Mucosa of descending colon (tissue), 3 donors: ENCODE results near the gene LYSMD3. TPM values are rescaled to one million over a fixed set of nuclear protein-coding genes. Genes with fewer than 3 reads are reported as not detected.

ENCODE experiments used
- ATAC-seq: fragments of 200-7000 bp; cut with Tn5 transposase; one replicate; pipeline ENCODE4 v1.9.1; 2020; ENCODE audit warnings: mild to moderate bottlenecking, moderate library complexity
- DNase-seq, 3 donors: peaks; one replicate each; pipeline ENCODE4 v3.0.0-alpha.2; 2020
- H3K36me3 ChIP-seq: fragments of 200-600 bp; one replicate; pipeline ENCODE4 v1.8.0; 2021; ENCODE audit warnings: low read depth, mild to moderate bottlenecking
- H3K4me1 ChIP-seq: fragments of 200-600 bp; one replicate; pipeline ENCODE4 v1.8.0; 2021; ENCODE audit warnings: low read depth, mild to moderate bottlenecking
- H3K4me3 ChIP-seq: fragments of 200-600 bp; one replicate; pipeline ENCODE4 v1.8.0; 2021; ENCODE audit warnings: mild to moderate bottlenecking
- H3K9me3 ChIP-seq: fragments of 200-600 bp; one replicate; pipeline ENCODE4 v1.8.0; 2021; ENCODE audit warnings: mild to moderate bottlenecking
- CTCF ChIP-seq: fragments of 200-600 bp; IDR thresholded peaks from one replicate; pipeline ENCODE4 v1.8.0; 2022; ENCODE audit warnings: antibody characterized with exemption, mild to moderate bottlenecking
- intact Hi-C, 2 donors: fragments of 100-400 bp; cut with DNase I in 1 of 2; cut with micrococcal nuclease in 1 of 2; formaldehyde crosslinking; loops; one replicate each; pipeline versions ENCODE4 v1.11.0 to v1.11.1; 2022; cut with DNase I, micrococcal nuclease
- total RNA-seq, 3 donors: library from RNA; stranded (reverse); fragmentation: NEBNext Ultra II Directional in 2 of 3; extraction: Animal tissue kit (Norgen Biotek cat#: 25700) in 2 of 3; gene quantifications; one replicate each; pipeline versions ENCODE4 v1.2.1 to v1.2.4, GENCODE V29; 2021 to 2023
- donor health status: DM: no; HTN: no; CAD: no; lungs with moderate emphysema.
- donor health status: DM: no; HTN: no; CAD: no.
- donor health status: DM: no; HTN: yes; CAD: no.

The LYSMD3 gene
- total RNA-seq, 3 donors from 2014 or later, result 20.1 to 25.1 (median 23.1) TPM

DNA sequence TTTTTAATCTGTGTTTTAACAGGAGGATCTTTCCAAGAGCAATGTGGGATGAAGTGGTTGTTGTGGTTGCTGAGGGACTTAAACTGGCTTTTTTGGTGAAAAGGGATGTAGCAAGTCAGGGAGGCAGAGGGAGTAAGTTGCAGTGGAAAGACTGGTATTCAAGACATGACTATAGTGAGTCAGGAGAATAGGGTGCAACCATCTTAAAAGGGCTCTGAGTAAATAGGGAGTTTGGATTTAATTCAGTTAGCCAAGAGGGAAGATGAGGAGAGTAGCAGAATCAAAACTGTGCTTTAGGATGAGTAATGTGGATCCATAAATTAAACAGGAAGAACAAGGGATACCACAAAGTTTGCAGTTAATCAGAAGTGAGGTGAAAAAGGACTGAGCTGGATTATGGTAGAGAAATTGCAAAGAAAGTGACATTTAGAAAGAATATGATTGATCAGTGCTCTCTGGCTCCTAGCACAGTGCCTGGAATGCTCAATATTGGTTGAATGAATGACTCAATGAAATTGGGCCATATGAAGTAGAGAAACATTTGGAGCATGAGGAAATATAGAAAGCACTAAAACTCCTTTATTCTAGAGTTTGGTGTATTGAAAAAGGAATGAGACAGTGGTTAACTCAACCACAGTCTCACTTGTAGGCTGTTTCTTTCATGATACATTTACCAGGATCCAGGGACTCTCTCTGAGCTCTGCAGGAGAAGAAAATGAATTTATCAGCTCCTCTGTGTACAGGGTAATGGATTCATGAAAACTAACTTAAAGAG is 49.6 kb downstream of the LYSMD3 start:
- ATAC-seq (no peak), DNase-seq (no peak)
- Histone ChIP-seq H3K4me3 (no peak overlapping the region), H3K36me3 (no peaks in the 10 kb centered on the region), H3K4me1 (peaks cover 7% of the 10 kb centered on the region), H3K9me3 (no peaks in the 10 kb centered on the region)
- intact Hi-C loops, result no loop called here
- no peak for TF ChIP-seq CTCF

GRCh38 chr5:90477621-90478215 is 51.7 kb downstream of the LYSMD3 start:
- Histone ChIP-seq H3K4me3 (no peak overlapping the region), H3K36me3 (no peaks in the 10 kb centered on the region)
- no peak for TF ChIP-seq CTCF

GRCh38 chr5:90477073-90477472 is 52.3 kb downstream of the LYSMD3 start:
- ATAC-seq, result no peak

More at GRCh38 chr5:90477621-90478215, 51.7 kb downstream of the LYSMD3 start:
- intact Hi-C loops, result no loop called here
- no peak for ATAC-seq
- H3K9me3 ChIP-seq, result no peaks in the 10 kb centered on the region
- no peak for DNase-seq
- H3K4me1 ChIP-seq, result peaks cover 7% of the 10 kb centered on the region

GRCh38 chr5:90476391-90476790 is 53.0 kb downstream of the LYSMD3 start:
- no peaks in the 10 kb centered on the region for H3K9me3 ChIP-seq
- no peak for ATAC-seq

More at GRCh38 chr5:90477073-90477472, 52.3 kb downstream of the LYSMD3 start:
- intact Hi-C loops, result no loop called here
- H3K4me1 ChIP-seq, result peaks cover 7% of the 10 kb centered on the region
- no peak for TF ChIP-seq CTCF
- no peak overlapping the region for H3K4me3 ChIP-seq
- no peak for DNase-seq
- no peaks in the 10 kb centered on the region for H3K9me3 ChIP-seq
- H3K36me3 ChIP-seq, result no peaks in the 10 kb centered on the region

GRCh38 chr5:90475436-90475980 is 53.9 kb downstream of the LYSMD3 start:
- no peaks in the 10 kb centered on the region for H3K9me3 ChIP-seq
- H3K4me1 ChIP-seq, result peaks cover 7% of the 10 kb centered on the region
- DNase-seq (peak in 1 of 3 donors; percentile 15), ATAC-seq (no peak)
- intact Hi-C loops, result no loop called here
- no peaks in the 10 kb centered on the region for H3K36me3 ChIP-seq
- no peak for TF ChIP-seq CTCF
- no peak overlapping the region for H3K4me3 ChIP-seq

More at GRCh38 chr5:90476391-90476790, 53.0 kb downstream of the LYSMD3 start:
- no peak overlapping the region for H3K4me3 ChIP-seq
- no peaks in the 10 kb centered on the region for H3K36me3 ChIP-seq
- H3K4me1 ChIP-seq, result peaks cover 7% of the 10 kb centered on the region
- DNase-seq, result no peak
- TF ChIP-seq CTCF, result no peak
- intact Hi-C loops, result no loop called here
